ENCODE data around the gene EXD3. TPM values are rescaled to one million over a fixed set of nuclear protein-coding genes. Genes with fewer than 3 reads are reported as not detected.
"Not testable (repeated sequence)": the region's sequence is repeated elsewhere in the genome, so short reads cannot be mapped to it uniquely, and the experiment has no call there.

EXD3 gene
- total and polyA plus RNA-seq, 8 donors: 12.9 to 105 (median 24.0) TPM

DNA sequence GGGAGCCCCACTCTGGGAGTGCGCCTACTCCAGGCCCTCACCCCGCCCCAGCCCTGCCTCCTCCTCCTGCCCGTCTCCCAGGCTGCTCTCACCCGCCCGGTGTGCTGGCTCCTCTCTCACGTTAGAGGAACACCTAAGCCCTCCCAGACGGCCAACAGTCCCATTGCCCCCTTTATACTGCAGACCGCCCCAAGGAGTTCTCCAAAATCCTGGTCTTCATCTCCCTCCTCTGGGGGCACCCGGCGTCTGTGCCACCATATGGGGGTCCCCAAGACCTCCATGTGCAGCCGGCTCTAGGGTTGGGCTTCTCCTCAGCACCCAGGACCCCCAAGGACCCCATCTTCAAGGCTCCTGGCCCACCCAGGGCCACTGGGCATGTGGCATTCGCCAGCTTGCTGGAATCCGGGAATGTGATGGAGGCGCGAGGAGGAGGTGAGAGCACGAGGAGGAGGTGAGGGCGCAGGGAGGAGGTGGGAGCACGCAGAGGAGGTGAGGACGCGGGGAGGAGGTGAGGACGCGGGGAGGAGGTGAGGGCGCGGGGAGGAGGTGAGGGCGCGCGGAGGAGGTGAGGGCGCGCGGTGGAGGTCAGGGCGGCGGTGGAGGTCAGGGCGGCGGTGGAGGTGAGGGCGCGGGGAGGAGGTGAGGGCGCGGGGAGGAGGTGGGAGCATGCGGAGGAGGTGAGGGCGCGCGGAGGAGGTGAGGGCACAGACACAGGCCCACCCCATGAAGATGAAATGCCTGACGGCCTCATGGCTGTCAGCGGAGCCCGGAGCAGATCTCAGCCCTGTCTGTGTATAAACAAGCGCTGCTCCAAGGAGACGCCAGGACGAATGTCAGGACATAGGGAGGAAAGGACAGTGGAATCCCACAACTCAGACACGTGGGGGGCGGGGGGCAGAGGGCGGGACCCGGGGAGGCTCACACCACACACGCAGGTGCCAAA lies 41.2 kb downstream of the EXD3 start:
- no peaks in the 10 kb centered on the region for H3K9me3 ChIP-seq
- no peaks in the 10 kb centered on the region for H3K4me1 ChIP-seq
- no peak overlapping the region for H3K4me3 ChIP-seq
- H3K27ac ChIP-seq: no peak overlapping the region
- intact Hi-C loops (cut with DNase I; ENCODE audit: low total_unique reads): no loop called here
- WGBS, 5 donors: 89 to 94% (median 93%) methylated on average over 36 to 53 of the region's 53 CpGs
- peaks cover 0 to 33% (median 8%) of the 10 kb centered on the region in 4 donors for H3K36me3 ChIP-seq
- no peaks in the 10 kb centered on the region for H3K27me3 ChIP-seq
- DNase-seq: no peak
- TF ChIP-seq EP300 (IDR thresholded peaks at IDR 0.05): no peak
- no peak for TF ChIP-seq POLR2A (IDR thresholded peaks at IDR 0.05)
- TF ChIP-seq POLR2AphosphoS5 (IDR thresholded peaks at IDR 0.05): no peak
- TF ChIP-seq, protein P1, sequence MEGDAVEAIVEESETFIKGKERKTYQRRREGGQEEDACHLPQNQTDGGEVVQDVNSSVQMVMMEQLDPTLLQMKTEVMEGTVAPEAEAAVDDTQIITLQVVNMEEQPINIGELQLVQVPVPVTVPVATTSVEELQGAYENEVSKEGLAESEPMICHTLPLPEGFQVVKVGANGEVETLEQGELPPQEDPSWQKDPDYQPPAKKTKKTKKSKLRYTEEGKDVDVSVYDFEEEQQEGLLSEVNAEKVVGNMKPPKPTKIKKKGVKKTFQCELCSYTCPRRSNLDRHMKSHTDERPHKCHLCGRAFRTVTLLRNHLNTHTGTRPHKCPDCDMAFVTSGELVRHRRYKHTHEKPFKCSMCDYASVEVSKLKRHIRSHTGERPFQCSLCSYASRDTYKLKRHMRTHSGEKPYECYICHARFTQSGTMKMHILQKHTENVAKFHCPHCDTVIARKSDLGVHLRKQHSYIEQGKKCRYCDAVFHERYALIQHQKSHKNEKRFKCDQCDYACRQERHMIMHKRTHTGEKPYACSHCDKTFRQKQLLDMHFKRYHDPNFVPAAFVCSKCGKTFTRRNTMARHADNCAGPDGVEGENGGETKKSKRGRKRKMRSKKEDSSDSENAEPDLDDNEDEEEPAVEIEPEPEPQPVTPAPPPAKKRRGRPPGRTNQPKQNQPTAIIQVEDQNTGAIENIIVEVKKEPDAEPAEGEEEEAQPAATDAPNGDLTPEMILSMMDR (IDR thresholded peaks at IDR 0.05): no peak

GRCh38 chr9:137380606-137381005 lies 42.4 kb downstream of the EXD3 start:
- intact Hi-C loops (cut with DNase I; ENCODE audit: low total_unique reads): no loop called here
- Histone ChIP-seq H3K4me3 (no peak overlapping the region), H3K27me3 (no peaks in the 10 kb centered on the region), H3K36me3 (peaks cover 0 to 26% (median 7%) of the 10 kb centered on the region in 4 donors), H3K27ac (no peak overlapping the region), H3K9me3 (no peaks in the 10 kb centered on the region), H3K4me1 (no peaks in the 10 kb centered on the region)
- TF ChIP-seq POLR2AphosphoS5 (IDR thresholded peaks at IDR 0.05) (no peak), EP300 (IDR thresholded peaks at IDR 0.05) (no peak), POLR2A (IDR thresholded peaks at IDR 0.05) (no peak)
- TF ChIP-seq, protein P1 (IDR thresholded peaks at IDR 0.05): no peak
- DNase-seq: no peak
- 93 to 95% (median 95%) methylated on average over 3 to 7 of the region's 7 CpGs for WGBS, 5 donors

DNA sequence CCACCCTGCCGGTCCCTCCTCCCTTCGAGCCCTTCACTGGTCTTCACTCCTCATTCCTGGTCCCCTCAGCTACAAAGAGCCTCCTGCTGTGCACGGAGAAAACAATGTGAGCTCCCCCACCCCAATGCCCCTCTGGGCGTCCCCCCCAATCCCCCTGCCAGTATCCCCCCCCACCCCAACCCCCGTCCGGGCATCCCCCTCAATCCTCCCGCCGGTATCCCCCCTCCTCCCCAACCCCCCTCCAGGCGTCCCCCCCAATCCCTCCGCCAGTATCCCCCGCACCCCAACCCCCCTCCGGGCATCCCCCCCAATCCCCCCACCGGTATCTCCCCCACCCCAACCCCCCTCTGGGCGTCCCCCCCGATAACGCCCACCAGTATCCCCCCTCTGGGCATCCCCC lies 42.8 kb downstream of the EXD3 start:
- no peak overlapping the region for H3K27ac ChIP-seq
- H3K27me3 ChIP-seq: no peaks in the 10 kb centered on the region
- H3K9me3 ChIP-seq: no peaks in the 10 kb centered on the region
- peaks cover 0 to 22% (median 4%) of the 10 kb centered on the region in 4 donors for H3K36me3 ChIP-seq
- intact Hi-C loops (cut with DNase I; ENCODE audit: low total_unique reads): no loop called here
- H3K4me3 ChIP-seq: no peak overlapping the region
- WGBS, 5 donors: 78 to 98% (median 84%) methylated on average over 6 to 14 of the region's 16 CpGs
- H3K4me1 ChIP-seq: no peaks in the 10 kb centered on the region
- TF ChIP-seq, protein P1 (IDR thresholded peaks at IDR 0.05): no peak
- TF ChIP-seq POLR2AphosphoS5 (IDR thresholded peaks at IDR 0.05) (no peak), POLR2A (IDR thresholded peaks at IDR 0.05) (no peak), EP300 (IDR thresholded peaks at IDR 0.05) (no peak)
- DNase-seq: no peak

DNA sequence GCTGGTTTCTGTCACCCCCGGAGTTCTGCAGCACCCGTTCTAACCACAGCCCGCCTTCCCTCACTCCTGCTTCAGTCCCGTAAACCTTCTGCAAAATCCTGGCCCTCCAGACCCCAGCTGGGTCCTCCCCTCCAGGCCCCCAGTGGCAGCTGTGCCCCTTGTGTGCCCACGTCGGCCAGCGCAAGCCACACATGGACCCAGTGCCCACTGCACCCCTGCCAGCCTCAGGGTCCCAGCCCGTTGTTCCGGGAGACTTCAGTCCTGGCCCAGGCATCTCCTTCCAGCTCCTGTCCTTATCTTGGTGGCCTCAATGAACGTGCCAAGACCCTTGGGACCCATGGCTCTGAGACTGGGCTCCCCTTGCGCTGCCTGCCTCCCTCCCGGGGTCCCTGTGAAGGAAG lies 43.2 kb downstream of the EXD3 start:
- Histone ChIP-seq H3K27ac (no peak overlapping the region), H3K9me3 (no peaks in the 10 kb centered on the region), H3K4me3 (no peak overlapping the region), H3K36me3 (peaks cover 0 to 18% (median under 1%) of the 10 kb centered on the region in 4 donors), H3K4me1 (no peaks in the 10 kb centered on the region), H3K27me3 (no peaks in the 10 kb centered on the region)
- TF ChIP-seq POLR2AphosphoS5 (IDR thresholded peaks at IDR 0.05) (no peak), EP300 (IDR thresholded peaks at IDR 0.05) (no peak), POLR2A (IDR thresholded peaks at IDR 0.05) (no peak)
- TF ChIP-seq, protein P1 (IDR thresholded peaks at IDR 0.05): no peak
- WGBS, 5 donors: 90 to 94% (median 91%) methylated on average over 12 of the region's 12 CpGs
- DNase-seq: no peak
- intact Hi-C loops (cut with DNase I; ENCODE audit: low total_unique reads): no loop called here

GRCh38 chr9:137378688-137379410 lies 44.1 kb downstream of the EXD3 start:
- intact Hi-C loops (cut with DNase I; ENCODE audit: low total_unique reads); H3K9me3 ChIP-seq; H3K27me3 ChIP-seq; DNase-seq; H3K4me1 ChIP-seq; H3K4me3 ChIP-seq; H3K27ac ChIP-seq: not testable (repeated sequence)
- H3K36me3 ChIP-seq: peaks cover 0 to 28% (median 6%) of the 10 kb centered on the region in 4 donors
- WGBS, 5 donors: 83 to 94% (median 92%) methylated on average over 22 to 37 of the region's 37 CpGs

Measured in stomach (tissue), 9 donors.